NCI-H1092 treated with DMSO at 0.1 percent for 48 hours (cell line): Measurements from ENCODE around the gene ENOX2.
"Not testable (repeated sequence)": the region's sequence is repeated elsewhere in the genome, so short reads cannot be mapped to it uniquely, and the experiment has no call there.

Source experiments
- DNase-seq: peaks from one replicate; lab custom pipeline; 2025; lab: John Stamatoyannopoulos, UW

Gene ENOX2, protein sequence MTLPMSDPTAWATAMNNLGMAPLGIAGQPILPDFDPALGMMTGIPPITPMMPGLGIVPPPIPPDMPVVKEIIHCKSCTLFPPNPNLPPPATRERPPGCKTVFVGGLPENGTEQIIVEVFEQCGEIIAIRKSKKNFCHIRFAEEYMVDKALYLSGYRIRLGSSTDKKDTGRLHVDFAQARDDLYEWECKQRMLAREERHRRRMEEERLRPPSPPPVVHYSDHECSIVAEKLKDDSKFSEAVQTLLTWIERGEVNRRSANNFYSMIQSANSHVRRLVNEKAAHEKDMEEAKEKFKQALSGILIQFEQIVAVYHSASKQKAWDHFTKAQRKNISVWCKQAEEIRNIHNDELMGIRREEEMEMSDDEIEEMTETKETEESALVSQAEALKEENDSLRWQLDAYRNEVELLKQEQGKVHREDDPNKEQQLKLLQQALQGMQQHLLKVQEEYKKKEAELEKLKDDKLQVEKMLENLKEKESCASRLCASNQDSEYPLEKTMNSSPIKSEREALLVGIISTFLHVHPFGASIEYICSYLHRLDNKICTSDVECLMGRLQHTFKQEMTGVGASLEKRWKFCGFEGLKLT

DNA sequence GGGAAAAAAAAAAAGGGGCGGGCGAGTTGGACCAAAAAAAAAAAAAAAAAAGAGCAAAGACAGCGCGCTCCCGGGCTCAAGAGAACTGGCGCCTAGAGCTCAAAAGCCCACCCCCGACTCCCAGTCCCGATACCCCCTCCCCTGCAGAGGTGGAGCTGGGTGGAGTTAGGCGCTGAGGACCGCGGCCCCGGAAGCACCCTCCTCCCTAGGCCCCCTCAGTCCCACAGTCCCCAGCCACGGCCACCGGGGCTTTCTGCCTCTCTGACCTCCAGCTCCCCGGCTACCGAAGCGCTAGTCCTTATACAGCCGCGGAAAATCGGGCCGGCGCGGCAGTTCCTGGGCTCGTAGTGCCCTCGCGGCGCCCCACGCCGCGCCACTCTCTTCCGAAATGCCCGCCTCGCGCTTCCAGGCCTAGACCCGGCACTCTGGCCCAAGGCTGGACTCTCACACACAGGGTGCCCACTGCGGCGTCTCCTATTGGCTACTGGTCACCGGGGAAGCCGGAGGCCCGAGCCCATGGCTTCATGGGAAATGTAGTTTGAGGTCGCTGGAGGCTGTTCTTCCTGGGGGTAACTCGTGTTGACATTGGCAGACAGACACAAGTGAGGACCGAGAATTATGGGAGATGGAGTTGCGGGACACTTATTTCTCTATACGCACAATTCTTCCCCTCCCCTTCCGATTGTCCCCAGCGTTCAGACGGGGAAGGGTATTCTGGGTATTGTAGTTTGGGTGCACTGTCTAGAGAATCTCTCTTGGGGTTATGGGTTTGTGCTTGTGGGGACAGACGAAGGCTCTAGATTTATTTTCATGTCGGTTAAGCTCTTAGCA lies at the start of gene ENOX2:
TSS of gene ENOX2 (minus strand) at position 427 of the 831 bp plus-strand sequence. CDS start 199,993 bp downstream, outside the sequence.
- peak; percentile 98 for DNase-seq

- no peak for DNase-seq
Measured at GRCh38 chrX:130952266-130953043, 49.4 kb upstream of the ENOX2 start.

DNA sequence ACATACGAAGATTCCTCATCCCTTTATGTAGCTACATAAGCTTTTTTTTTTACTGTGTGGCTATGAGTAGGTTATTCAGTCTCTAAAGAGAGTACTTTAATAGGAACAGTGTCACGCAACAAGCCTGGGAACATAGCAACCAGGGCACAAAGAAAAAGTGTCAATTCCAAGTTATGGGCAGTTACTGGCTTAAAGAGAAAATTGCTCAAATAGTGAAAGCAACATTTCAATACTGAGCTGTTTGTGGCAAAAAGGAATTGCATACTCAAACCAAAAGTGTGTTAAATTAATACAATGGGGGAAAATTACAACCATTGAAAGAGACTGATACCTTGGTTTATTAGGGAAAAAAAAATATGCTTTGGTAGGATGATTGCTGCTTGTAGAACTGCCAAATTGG lies 41.2 kb upstream of the ENOX2 start:
- DNase-seq: no peak

DNA sequence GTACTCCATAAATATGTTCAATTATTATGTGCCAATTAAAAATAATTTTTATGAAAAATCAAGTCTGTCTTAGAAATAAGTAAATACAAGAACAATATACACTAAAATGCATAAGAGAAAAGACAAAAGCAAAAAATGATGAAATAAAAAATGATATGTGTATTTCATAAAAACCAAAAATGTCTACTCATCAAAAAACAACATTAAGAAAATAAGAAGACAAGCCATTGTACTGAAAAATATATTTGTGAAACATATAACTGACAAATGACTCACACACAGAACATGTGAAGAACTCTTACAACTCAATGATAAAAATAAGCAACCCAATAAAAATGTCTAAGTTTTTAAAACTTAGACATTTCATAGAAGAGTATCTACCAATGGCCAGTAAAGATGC lies 34.1 kb upstream of the ENOX2 start:
- DNase-seq: no peak

GRCh38 chrX:130933358-130933757 lies 30.3 kb upstream of the ENOX2 start:
- DNase-seq: no peak

- DNase-seq: not testable (repeated sequence)
Measured at GRCh38 chrX:130920405-130920804, 17.4 kb upstream of the ENOX2 start.

DNA sequence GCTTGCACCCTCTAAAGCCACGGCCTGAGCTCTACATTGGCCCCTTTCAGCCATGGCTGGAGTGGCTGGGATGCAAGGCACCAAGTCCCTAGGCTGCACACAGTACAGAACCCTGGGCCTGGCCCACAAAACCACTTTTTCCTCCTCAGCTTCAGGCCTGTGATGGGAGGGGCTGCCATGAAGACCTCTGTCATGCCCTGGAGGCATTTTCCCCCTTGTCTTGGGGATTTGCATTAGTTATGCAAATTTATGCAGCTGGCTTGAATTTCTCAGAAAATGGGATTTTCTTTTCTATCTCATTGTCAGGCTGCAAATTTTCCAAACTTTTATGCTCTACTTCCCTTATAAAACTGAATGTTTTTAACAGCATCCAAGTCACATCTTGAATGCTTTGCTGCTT lies 16.7 kb upstream of the ENOX2 start:
- DNase-seq: not testable (repeated sequence)

DNA sequence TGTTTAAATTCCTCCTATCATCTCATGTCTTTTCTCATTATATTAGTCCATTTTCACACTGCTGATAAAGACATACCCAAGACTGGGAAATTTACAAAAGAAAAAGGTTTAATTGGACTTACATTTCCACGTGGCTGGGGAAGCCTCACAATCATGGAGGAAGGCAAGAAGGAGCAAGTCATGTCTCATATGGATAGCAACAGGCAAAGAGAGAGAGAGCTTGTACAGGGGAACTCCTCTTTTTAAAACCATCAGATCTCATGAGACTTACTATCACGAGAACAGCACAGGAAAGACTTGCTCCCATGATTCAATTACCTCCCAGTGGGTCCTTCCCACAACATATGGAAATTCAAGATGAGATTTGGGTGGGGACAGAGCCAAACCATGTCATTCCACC lies 15.5 kb upstream of the ENOX2 start:
- not testable (repeated sequence) for DNase-seq

GRCh38 chrX:130916636-130917422 lies 13.8 kb upstream of the ENOX2 start:
- DNase-seq: peak; percentile 36

GRCh38 chrX:130915302-130915701 lies 12.3 kb upstream of the ENOX2 start:
- no peak for DNase-seq

GRCh38 chrX:130909469-130910136 lies 6.6 kb upstream of the ENOX2 start:
- no peak for DNase-seq

- DNase-seq: no peak
Measured at GRCh38 chrX:130906776-130907175, 3.8 kb upstream of the ENOX2 start.

- no peak for DNase-seq
Measured at GRCh38 chrX:130902446-130902782, 595 bp downstream of the ENOX2 start.

DNA sequence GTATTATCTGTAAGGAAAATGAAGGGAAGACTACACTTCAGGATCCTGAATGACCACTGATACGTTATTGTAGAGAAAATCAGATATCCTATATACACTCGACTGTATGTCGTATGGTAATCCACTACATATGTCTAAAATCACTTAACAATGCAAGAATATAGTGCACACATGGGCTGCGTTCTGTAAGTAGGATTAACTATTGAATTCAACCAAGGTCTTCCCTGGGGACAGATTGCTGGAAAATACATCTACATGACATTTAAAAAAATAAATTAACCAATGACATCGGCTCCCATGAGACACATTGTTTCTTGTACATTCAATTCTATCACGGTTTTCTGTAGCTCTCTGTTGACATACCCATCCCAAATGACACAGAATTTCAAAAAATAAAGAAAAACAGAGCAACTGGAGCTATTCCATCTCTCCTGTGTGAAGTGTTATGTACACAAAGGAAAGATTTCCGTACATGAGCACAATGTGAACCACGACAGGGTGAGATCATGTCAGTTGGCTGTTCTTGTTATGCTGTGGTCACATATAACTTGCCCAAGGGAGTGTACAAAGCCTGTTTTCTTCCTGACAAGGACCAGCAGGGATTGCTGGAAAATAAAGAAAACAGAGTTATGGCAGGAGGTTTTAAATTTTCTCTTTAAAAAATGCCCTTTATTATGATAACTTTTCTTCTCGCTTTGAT lies 6.1 kb downstream of the ENOX2 start:
- DNase-seq: no peak

DNA sequence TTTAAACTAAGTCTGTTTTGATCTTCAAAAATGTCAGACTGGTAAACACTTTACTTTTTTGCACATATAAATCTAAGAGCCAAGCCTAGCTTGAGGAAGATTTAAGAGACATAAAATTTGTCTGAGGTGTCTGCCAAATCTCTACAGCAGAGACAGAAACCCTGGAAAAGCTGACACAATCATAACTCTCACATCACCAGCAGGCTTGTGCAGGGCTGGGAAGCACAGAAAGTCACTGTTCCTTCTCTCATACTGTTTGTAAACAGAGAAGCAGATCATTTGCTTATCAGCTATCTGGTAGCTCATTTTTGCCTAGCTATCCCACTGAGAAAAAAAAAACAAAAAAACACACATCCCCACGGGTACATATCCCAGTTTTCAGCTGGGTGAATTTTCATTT lies 7.0 kb downstream of the ENOX2 start:
- no peak for DNase-seq

GRCh38 chrX:130895299-130895698 lies 7.7 kb downstream of the ENOX2 start:
- DNase-seq: no peak

GRCh38 chrX:130893356-130894085 lies 9.5 kb downstream of the ENOX2 start:
- no peak for DNase-seq

DNA sequence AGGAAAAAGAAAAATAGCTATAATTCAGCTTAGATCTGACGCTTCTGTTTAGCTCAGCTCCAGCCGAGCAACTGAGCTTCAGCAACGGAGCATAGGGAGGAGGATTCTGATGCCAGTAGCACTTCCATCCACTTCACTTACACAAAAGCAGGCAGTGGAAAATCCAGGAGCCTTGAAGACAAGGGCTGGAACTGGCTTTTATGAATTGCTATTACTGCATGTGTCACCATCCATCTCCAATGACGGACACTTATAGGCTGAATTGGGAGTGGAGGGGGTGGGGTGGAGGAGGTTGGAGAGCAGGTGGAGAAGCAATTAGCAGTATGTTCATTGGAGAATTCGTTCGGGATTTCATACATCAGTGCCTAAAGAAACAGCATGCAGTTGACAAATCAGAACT lies 15.6 kb downstream of the ENOX2 start:
- DNase-seq: no peak

DNA sequence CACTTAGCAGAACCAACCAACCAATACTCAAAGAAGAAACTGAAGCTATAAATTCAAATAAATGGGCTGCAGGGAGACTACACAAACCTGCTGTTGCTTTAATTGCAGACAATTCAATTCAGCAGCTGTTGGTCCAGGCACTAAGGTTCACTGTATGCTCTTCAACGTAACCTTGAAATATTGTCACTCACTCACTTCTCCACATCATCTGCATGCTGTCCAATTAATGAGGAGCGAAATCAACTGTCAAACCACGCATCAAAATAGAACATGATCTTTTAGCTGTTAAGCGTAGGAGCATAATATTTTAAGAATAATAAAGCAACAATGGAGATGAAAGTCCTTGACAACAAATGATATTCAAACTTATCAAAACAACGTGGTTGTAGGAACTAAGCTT lies 17.0 kb downstream of the ENOX2 start:
- DNase-seq: no peak
